GM21528 (cell line): Measurements from ENCODE around the gene BLVRB.
"Not testable (repeated sequence)": the region's sequence is repeated elsewhere in the genome, so short reads cannot be mapped to it uniquely, and the experiment has no call there.

Experiments
- ATAC-seq: cut with Tn5 transposase; IDR thresholded peaks from one replicate; pipeline ENCODE4 v1.9.1; 2021; ENCODE audit warnings: mild to moderate bottlenecking, moderate library complexity; ENCODE audit not compliant: unreplicated experiment, low FRiP score

BLVRB gene

DNA sequence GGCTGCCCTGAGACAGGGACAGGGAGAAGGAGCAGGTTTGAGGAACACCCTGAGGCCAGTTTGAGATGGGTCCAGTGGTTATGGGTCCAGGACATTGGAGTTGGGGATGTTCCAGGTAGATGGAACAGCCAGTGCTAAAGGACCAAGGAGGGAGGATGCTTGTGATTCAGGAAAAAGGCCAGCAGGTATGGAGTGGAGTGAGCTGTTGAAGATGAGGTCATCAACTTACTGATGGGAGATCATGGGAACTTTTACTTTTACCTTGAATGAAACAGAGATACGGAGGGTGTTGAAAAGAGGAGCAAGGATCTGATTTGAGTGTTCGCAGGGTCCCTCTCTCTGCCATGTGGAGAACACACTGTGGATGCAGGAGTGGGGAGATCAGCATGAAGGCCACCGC lies 26.7 kb upstream of the BLVRB start:
- no peak for ATAC-seq

DNA sequence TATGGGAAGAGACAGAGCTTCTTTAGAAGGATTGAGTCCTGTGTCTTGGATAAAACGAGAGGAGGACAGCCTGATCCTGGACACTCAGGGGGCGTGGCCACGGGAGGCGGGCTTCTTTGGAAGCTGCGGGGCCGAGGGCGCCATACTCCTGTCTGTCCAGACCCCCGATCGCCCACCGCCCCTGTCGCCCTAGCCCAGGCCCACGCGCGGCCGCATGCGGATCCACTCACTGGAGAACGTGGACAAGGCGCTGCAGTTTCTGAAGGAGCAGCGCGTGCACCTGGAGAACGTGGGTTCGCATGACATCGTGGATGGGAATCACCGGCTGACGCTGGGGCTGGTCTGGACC lies 24.3 kb upstream of the BLVRB start:
- ATAC-seq, result no peak

DNA sequence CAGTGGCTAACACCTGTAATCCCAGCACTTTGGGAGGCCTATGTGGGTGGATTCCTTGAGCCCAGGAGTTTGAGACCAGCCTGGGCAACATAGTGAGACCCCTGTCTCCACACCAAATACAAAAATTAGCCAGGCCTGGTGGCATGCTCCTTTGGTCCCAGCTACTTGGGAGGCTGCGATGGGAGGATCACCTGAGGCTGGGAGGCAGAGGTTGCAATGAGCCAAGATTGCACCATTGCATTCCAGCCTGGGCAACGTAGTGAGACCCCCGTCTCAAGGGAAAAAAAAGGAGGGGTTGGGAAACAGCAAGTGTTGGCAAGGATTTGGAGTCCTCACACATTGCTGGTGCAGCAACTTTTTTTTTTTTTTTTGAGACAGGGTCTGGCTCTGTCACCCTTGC lies 20.5 kb upstream of the BLVRB start:
- ATAC-seq, result no peak

DNA sequence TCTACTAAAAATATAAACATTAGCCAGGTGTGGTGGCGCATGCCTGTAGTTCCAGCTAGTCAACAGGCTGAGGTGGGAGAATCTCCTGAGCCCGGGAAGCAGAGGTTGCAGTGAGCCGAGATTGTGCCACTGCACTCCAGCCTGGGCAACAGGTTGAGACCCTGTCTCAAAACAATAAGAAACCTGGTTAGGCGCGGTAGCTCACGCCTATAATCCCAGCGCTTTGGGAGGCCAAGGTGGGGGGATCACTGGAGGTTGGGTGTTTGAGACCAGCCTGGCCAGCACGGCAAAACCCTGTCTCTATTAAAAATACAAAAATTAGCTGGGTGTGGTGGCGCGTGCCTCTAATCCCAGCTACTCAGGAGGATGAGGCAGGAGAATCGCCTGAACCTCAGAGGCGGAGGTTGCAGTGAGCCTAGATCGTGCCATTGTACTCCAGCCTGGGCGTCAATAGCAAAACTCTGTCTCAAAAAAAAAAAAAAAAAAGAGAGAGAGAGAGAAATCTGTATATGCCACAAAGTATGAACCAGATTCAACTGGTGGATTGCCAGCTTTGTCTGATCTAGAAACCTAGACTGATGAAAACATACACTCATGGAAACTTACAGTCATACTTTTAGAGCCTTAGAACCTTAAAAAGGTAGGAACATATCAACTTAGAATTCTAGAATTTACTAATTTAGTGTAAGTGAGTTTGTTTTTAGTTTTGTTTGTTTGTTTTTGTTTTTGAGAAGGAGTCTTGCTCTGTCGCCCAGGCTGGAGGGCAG lies 10.5 kb upstream of the BLVRB start:
- ATAC-seq, result not testable (repeated sequence)

DNA sequence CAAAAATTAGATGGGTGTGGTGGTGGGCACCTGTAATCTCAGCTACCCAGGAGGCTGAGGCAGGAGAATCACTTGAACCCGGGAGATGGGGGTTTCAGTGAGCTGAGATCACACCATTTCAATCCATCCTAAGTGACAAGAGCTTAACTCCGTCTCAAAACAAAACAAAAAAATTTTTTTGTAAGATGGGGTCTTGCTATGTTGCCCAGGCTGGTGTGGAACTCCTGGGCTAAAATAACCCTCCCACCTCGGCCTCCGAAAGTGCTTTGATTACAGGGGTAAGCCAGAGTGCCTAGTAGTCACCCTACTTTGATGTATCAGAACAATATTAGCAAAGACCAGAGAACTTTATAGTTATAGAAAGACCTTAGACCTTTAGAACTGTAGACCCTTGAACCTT lies 9.2 kb upstream of the BLVRB start:
- ATAC-seq, result no peak

DNA sequence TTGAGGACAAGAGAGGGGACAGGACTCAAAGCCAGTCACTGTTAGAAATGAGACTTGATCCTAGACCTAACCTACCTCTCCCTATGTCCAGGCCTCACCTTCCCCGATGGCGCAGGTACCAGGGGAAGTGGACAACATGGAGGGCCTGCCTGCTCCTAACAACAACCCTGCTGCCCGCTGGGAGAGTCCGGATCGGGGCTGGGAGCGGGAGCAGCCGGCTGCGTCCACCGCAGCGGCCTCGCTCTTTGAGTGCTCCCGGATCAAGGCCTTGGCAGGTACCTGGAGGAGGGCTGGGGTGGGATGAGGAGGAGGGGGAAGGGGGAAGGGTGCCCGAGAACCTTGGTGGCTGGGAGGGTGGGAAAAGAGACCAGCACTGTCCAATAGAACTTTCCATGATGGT lies 7.0 kb upstream of the BLVRB start:
- ATAC-seq, result no peak

DNA sequence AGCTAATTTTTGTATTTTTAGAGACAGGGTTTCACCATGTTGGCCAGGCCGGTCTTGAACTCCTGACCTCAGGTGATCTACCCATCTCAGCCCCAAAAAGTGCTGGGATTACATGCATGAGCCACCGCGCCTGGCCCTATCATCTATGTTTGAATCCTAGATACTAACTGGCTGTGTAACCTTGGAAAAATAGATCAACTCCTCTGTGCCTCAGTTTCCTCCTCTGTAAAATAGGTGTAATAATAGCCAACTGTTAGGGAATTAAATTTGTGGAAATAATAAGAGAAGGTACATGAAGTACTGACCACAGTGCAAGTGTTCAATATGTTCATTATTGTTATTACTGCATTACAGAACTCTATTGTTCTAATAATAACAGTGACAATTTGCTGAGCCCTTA lies 5.6 kb upstream of the BLVRB start:
- ATAC-seq, result no peak

DNA sequence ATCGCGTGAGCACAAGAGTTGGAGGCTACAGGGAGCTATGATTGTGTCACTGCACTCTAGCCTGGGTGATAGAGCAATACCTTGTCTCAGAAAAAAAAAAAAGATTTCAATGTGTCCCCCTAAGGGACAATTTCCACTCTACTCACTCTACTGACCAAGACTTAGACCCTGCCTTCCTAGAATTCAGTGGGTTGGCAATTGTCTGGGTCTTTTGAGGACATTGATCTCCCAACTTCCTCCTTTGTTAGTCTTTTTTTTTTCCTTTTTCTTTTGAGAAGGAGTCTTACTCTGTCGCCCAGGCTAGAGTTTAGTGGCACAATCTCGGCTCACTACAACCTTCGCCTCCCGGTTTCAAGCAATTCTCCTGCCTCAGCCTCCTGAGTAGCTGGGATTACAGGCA lies 3.5 kb upstream of the BLVRB start:
- ATAC-seq, result no peak

DNA sequence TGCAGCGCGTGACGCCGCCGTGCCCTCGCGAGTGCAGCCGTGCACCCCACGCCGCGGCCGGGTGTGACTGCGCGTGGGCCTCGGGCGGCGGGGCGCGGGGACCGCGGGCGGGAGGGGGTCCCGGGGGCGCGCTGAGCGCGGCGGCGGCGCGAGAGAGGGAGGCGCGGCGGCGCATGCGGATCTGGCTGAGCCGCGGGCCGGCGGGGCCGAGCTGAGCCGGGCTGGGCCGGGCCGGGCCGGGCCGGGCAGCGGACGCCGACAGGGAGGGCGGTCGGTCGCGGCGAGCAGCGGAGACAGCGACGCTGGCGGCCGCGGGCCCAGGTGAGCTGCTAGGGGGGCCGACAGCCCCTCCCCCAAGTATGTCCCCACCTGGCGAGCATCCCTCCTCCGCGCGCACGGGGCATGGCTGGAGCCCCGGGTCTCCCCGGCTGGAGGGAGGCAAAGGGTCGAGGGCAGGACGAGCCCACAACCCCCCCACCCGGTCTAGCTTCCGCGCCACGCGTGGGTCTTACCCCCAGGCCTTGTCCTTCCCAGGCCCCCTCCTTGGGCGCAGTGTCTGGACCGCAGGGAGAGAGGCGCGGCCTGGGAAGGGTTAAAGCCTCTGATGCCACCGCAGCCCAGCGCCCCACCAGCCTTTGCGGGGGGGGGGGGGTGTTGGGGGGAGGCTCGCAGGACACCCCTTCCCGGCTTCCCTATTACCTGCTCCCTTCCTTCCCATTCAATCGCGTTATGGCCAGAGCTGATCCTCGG lies 1.6 kb upstream of the BLVRB start, which contains the start of gene SPTBN4:
TSS of gene SPTBN4 (plus strand) at position 17 of the 750 bp plus-strand sequence. CDS start 5,621 bp downstream, outside the sequence.
- no peak for ATAC-seq

DNA sequence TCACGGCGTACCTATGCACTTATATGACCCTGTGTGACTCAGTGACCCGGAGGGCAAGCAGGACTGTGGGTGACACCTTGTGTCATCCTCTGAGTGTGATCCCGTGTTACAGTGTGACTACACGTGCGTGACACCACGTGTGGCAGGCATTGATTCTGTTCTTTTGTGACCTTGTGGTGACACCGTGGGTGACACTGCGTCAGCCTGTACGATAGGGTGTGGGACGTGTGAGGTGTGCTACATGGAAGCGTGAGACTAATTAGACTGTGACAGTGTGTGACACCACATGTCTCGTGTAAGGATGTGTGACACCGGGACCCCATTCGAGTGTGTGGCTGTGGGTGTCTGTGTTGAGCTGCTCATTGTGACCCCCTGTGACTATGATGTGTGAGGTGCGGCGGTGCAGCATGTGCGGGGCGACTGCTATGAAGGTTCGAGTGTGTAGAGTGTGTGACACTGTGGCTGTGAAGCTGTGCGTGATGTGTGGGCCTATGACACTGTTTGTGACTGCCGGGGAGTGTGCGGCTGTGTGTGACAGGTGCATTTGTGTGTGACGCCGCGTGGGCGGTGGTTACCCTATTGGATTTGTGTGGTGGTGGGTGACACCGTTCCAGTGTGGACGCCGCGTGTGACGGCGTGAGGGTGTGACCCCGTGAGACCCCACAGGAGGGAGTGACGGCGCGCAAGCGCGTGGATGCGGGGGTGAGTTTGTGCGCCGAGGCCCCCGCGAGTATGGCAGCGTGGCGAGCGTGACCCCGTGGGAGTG lies 857 bp upstream of the BLVRB start:
- peak; percentile 38 for ATAC-seq

DNA sequence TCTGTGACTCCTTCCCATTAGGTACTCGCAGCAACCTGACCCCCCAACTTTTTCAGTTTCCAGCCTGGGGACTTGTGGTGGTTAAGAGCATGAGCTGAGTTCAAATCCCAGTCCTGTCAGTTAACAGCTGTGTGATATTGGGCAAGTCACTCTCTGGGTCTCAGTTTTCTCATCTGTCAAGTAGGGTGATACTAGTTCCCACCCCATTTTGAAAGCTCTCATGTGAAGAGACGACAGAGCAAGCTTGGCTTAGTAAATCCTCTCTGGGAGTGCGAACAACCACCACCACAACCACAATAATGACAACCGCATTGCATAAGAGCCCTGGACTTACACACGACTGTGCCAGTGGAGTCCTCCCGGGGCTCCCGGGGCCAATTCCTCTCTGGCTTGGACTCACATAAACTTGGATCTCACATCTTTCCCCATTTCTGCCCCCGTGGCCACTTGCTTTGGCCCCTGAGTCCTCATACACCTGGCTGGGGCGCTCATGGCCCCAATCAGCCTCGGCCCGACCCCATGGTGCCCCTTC lies 454 bp downstream of the BLVRB start:
- peak; percentile 1 for ATAC-seq

DNA sequence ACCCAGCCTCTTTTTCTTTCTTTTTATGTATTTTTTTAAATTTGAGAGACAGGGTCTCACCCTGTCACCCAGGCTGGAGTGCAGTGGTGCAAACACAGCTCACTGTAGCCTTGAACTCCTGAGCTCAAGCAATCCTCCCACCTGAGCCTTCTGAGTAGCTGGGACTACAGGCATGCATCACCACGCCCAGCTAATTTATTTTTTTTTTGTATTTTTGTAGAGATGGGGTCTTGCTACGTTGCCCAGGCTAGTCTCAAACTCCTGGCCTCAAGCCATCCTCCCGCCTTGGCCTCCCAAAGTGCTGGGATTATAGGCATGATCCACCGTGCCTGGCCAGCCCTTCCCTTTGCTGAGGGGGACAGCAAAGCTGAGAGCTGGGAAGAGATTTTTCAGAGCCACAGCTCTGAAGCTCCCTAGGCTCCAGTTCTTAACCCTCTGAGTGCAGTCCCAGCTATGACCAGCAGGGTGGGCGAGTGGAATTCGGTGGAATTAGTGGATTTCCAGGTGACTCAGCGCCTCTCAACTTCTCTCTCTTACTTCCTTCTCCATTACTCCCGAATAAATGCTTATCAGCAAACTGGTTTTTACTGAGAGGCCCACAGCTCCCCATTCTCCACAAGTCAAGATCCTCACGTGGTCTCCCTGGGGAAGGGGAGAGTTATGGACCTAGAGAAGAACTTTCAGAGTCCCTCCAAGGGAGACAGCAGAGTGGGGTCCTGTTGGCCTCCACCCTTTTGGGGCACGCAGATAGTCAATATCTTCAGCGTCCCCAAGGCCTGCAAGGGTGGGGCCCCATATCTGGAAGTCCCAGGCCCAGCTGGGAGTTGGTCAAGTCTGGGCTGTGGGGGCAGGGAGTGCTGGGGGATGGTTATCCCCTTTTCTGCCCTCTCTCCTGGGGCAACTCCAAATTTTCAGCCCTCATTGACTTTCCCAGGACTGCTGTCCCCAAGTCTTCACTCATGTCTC lies 1.2 kb downstream of the BLVRB start:
- ATAC-seq, result no peak

DNA sequence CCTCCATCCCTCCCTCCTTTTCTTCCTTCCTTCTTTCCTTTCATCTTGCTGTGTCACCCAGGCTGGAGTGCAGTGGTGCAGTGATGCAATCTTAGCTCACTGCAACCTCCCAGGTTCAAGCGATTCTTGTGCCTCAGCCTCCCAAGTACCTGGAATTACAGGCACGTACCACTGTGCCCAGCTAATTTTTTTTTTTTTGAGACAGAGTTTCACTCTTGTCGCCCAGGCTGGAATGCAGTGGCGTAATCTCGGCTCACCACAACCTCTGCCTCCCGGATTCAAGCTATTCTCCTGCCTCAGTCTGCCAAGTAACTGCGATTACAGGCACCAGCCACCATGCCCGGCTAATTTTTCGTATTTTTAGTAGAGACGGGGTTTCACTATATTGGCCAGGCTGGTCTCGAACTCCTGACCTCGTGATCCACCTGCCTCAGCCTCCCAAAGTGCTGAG lies 1.9 kb downstream of the BLVRB start:
- ATAC-seq, result not testable (repeated sequence)

DNA sequence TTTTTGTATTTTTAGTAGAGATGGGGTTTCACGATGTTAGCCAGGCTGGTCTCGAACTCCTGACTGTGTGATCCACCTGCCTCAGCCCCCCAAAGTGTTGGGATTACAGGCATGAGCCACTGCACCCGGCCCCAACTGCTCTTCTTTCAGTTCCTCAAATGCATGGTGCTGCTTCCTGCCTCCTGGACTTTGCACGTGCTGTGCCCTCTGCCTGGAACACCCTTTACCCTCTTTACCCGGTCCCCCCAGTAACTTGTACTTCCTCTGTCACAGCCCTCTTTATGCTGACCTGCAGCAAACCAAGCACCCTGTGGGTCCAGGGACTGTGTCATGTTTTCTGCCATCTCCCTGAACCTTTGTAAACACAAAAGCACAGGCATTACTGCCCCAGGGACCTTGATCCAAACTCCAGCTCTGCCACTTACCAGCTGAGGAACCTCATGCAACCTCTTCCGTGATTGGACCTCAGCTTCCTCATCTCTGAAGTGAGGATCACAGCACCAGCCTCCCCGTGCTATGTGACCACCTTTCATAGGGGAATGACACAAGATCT lies 3.8 kb downstream of the BLVRB start:
- no peak for ATAC-seq

DNA sequence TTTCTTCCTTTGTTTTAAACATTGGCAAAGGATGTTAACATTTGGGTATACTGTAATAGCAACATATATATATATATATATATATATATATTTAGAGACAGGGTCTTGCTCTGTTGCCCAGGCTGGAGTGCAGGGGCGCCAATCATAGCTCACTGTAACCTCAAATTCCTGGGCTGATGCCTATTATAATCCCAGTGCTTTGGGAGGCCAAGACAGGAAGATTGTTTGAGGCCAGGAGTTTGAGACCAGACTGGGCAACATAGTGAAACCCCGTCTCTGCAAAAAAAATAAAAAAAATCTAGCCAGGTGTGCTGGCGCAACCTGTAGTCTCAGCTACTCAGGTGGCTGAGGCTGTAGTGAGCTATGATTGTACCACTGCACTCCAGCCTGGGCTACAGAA lies 5.4 kb downstream of the BLVRB start:
- ATAC-seq, result no peak

DNA sequence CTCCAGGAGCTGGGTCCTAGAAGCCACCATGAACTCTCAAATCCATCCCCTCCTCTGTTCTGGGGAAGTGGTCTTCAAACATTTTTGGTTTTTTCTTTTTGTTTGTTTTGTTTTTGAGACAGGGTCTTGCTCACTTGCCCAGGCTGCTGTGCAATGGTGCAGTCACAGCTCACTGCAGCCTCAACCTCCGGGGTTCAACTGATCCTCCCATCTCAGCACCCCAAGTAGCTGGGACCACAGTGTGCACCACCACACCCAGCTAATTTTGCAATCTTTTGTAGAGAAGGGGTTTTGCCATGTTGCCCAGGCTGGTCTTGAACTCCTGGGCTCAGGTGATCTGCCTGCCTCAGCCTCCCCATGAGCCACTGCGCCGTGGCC lies 7.0 kb downstream of the BLVRB start:
- ATAC-seq, result no peak

DNA sequence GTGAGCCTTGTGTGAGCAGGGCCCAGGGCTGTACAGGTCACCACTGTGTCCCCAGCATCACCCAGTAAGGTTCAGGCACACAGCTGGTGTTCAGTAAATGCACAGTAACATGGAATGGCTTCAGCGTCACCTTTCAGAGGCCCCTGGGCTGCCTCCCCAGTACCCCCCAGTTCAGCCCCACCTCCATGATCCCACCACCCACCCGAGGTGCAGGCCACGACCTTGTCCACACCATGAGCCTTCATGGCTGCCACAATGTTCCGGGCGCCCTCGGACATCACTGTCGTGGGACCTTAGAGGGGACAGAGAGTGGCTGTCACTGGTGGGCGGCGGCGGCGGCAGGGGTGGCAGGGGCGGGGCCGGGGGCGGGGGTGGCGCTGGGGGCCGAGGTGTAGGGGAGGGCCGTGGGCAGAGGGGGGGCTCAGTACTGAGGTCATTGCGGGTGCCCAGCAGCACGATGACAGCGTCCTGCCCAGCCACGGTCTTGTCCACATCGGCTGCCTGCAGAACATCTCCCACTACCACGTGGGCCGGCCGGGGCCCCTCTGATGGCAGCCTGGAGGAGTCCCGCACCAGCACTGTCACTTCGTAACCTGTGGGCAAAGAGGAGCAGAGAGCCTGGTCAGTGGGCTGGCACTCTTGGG lies 7.5 kb downstream of the BLVRB start:
- ATAC-seq, result no peak

DNA sequence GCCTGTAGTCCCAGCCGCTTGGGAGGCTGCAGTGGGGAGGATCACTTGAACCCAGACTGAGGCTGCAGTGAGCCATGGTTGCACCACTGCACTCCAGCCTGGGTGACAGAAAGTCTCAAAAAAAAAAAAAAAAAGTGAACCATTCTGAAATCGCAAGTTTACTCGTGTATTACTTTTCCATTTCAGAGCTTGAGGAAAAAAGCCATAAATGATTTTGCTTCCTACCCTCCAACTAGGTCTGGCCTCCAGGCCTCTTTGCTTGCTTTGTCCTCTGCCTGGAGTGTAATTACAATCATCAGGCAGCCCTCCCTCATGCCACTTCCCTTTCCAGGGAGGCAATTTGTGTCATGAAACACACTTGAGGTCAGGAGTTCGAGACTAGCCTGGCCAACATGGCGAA lies 8.5 kb downstream of the BLVRB start:
- no peak for ATAC-seq

DNA sequence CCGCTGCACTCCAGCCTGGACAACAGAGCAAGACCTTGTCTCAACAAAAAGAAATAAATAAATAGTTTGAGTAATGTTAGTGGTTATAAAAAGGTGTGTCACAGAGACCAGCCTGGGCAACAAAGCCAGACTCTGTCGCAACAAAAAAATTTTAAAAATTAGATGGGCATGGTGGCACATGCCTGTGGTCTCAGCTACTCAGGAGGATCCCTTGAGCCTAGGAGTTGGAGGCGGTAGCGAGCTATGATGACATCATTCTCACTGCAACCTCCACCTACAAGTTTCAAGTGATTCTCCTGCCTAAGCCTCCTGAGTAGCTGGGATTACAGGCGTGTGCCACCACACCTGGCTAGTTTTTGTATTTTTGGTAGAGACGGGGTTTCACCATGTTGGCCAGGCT lies 11.6 kb downstream of the BLVRB start:
- ATAC-seq, result not testable (repeated sequence)
